Measurements from ENCODE around the gene VAMP1.

Gene VAMP1

DNA sequence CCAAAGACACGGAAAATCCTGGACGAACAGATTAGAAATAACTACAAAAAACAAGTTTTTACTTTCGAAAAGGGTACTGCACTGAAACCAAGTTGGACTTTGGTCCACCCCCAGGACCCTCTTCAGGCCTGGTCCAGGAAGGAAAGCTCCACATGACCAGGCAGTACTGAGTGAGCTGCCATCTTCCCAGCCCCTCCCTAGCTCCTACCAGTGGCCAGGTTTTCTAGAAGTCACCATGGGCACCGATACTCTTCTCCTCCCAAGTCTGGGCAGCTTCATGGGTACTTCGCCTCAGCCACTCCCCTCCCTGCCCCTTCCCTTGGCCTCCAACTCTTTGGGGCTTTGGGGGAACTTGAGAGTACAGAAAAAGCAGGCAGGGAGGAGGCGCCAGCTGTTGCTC is 6.6 kb downstream of the VAMP1 start:
- Histone ChIP-seq H3K4me2 (ENCODE audit: low read length) (no peak overlapping the region), H3K9me2 (ENCODE audit: low read depth, low read length) (no peaks in the 10 kb centered on the region), H3K9ac (ENCODE audit: low read length) (no peak overlapping the region; the same call in 1 of the 2 replicates), H3K36me3 (ENCODE audit: insufficient read depth, low read length) (peaks cover 94% of the 10 kb centered on the region), H3K9me3 (ENCODE audit: low read length) (0 out of 2 replicates have a peak, but pooled peaks cover 3% of the 10 kb centered on the region), H3K4me1 (ENCODE audit: insufficient read depth, low read length, severe bottlenecking) (peaks cover 63% of the 10 kb centered on the region), H3K27ac (ENCODE audit: low read depth, low read length, poor library complexity, severe bottlenecking) (peak overlapping the region; percentile 92), H3K79me2 (ENCODE audit: insufficient read depth, low read length) (peaks cover 9% of the 10 kb centered on the region), H4K20me1 (ENCODE audit: insufficient read depth, low read length) (no peaks in the 10 kb centered on the region), H3F3A (ENCODE audit: insufficient read depth, low read length) (0 out of 2 replicates have a peak, but pooled peaks cover 3% of the 10 kb centered on the region), H3K4me3 (ENCODE audit: low read depth, low read length, poor library complexity, severe bottlenecking) (no peak overlapping the region), H3K27me3 (ENCODE audit: insufficient read depth, low read length) (no peaks in the 10 kb centered on the region), H2AFZ (ENCODE audit: low read length) (no peak overlapping the region)
- TF ChIP-seq, protein P1, sequence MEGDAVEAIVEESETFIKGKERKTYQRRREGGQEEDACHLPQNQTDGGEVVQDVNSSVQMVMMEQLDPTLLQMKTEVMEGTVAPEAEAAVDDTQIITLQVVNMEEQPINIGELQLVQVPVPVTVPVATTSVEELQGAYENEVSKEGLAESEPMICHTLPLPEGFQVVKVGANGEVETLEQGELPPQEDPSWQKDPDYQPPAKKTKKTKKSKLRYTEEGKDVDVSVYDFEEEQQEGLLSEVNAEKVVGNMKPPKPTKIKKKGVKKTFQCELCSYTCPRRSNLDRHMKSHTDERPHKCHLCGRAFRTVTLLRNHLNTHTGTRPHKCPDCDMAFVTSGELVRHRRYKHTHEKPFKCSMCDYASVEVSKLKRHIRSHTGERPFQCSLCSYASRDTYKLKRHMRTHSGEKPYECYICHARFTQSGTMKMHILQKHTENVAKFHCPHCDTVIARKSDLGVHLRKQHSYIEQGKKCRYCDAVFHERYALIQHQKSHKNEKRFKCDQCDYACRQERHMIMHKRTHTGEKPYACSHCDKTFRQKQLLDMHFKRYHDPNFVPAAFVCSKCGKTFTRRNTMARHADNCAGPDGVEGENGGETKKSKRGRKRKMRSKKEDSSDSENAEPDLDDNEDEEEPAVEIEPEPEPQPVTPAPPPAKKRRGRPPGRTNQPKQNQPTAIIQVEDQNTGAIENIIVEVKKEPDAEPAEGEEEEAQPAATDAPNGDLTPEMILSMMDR (IDR thresholded peaks at IDR 0.05; ENCODE audit: low read length): no peak
- TF ChIP-seq EZH2 (IDR thresholded peaks at IDR 0.05; ENCODE audit: borderline replicate concordance, low read length): no peak

DNA sequence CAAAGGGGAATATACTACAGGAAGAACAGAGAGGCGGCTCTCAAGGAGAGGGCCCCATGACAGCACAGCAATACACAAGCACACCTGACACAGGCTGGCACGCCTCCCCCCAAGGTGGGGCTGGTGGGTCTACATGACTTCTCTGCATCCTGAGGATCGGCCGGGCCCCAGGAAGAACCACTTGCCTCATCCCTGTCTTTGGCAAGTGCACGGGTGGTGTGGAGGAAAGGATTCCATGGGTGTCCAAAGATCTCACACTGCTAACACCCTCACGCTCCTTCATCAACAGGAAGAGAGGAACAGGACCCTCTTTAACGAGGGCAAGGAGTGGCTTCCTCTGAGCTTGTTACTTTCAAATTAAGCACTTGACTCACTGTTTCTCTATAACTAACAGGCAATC is 7.3 kb downstream of the VAMP1 start:
- Histone ChIP-seq H2AFZ (ENCODE audit: low read length) (no peak overlapping the region), H3K79me2 (ENCODE audit: insufficient read depth, low read length) (peaks cover 3% of the 10 kb centered on the region), H3F3A (ENCODE audit: insufficient read depth, low read length) (0 out of 2 replicates have a peak, but pooled peaks cover 3% of the 10 kb centered on the region), H3K36me3 (ENCODE audit: insufficient read depth, low read length) (peaks cover 94% of the 10 kb centered on the region), H3K9ac (ENCODE audit: low read length) (peak overlapping the region; percentile 20; the same call in 1 of the 2 replicates), H4K20me1 (ENCODE audit: insufficient read depth, low read length) (no peaks in the 10 kb centered on the region), H3K9me2 (ENCODE audit: low read depth, low read length) (no peaks in the 10 kb centered on the region), H3K27ac (ENCODE audit: low read depth, low read length, poor library complexity, severe bottlenecking) (peak overlapping the region; percentile 92), H3K9me3 (ENCODE audit: low read length) (0 out of 2 replicates have a peak, but pooled peaks cover 2% of the 10 kb centered on the region), H3K27me3 (ENCODE audit: insufficient read depth, low read length) (no peaks in the 10 kb centered on the region), H3K4me3 (ENCODE audit: low read depth, low read length, poor library complexity, severe bottlenecking) (no peak overlapping the region), H3K4me2 (ENCODE audit: low read length) (peak overlapping the region; percentile 16; the same call in 1 of the 2 replicates), H3K4me1 (ENCODE audit: insufficient read depth, low read length, severe bottlenecking) (peaks cover 57% of the 10 kb centered on the region)
- TF ChIP-seq, protein P1 (IDR thresholded peaks at IDR 0.05; ENCODE audit: low read length): no peak
- no peak for TF ChIP-seq EZH2 (IDR thresholded peaks at IDR 0.05; ENCODE audit: borderline replicate concordance, low read length)

DNA sequence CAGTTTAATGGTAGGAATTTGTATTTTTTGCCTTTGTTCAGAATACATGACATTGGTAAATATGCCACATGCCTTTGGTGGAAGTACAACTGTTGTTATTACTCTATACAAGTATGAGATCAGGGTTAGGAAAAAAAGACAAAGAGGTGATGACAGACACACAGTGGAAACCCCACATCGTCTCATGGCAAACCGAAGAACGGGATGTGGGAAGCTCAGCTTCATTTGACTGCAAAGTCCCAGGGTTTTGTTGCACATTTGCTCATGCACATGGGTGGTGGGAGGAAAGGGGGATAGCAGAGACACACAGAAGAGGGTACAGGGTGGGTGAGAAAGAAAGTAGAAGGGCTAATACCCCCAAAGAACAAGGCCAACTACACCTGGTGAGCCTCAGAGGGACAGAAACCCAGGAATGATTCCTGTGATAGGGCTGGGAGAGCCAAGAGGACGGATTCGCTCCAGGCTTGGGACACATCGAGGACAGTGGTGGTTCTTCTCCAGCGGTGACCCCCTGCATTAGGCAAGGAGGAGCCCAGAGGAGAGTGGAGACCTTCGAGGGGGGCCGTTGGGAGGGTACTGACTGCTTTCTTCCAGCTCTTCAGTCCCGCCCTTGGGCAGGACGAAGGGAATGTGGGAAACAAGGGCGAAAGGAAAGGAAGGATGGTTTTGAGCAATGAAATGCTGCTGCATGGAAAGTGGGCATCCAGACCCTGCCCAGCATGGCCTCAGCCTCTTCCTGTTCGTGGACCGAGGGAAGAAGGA is 8.1 kb downstream of the VAMP1 start:
- H3K4me3 ChIP-seq (ENCODE audit: low read depth, low read length, poor library complexity, severe bottlenecking): peak overlapping the region; percentile 4
- no peak overlapping the region for H2AFZ ChIP-seq (ENCODE audit: low read length)
- no peaks in the 10 kb centered on the region for H3K9me3 ChIP-seq (ENCODE audit: low read length)
- H3K36me3 ChIP-seq (ENCODE audit: insufficient read depth, low read length): peaks cover 94% of the 10 kb centered on the region
- no peaks in the 10 kb centered on the region for H4K20me1 ChIP-seq (ENCODE audit: insufficient read depth, low read length)
- peak overlapping the region; percentile 46 for H3K9ac ChIP-seq (ENCODE audit: low read length)
- TF ChIP-seq, protein P1 (IDR thresholded peaks at IDR 0.05; ENCODE audit: low read length): no peak
- H3K9me2 ChIP-seq (ENCODE audit: low read depth, low read length): no peaks in the 10 kb centered on the region
- H3K79me2 ChIP-seq (ENCODE audit: insufficient read depth, low read length): no peaks in the 10 kb centered on the region
- no peaks in the 10 kb centered on the region for H3K27me3 ChIP-seq (ENCODE audit: insufficient read depth, low read length)
- H3K4me2 ChIP-seq (ENCODE audit: low read length): peak overlapping the region; percentile 16; the same call in 1 of the 2 replicates
- H3F3A ChIP-seq (ENCODE audit: insufficient read depth, low read length): 0 out of 2 replicates have a peak, but pooled peaks cover 3% of the 10 kb centered on the region
- peak overlapping the region; percentile 92 for H3K27ac ChIP-seq (ENCODE audit: low read depth, low read length, poor library complexity, severe bottlenecking)
- peaks cover 50% of the 10 kb centered on the region for H3K4me1 ChIP-seq (ENCODE audit: insufficient read depth, low read length, severe bottlenecking)
